ENCODE results near the gene PTPRJ. TPM values are rescaled to one million over a fixed set of nuclear protein-coding genes. Genes with fewer than 3 reads are reported as not detected.

PTPRJ gene
- total RNA-seq, 1 donor from 2014 or later, result 22.9 TPM

GRCh38 chr11:48063424-48063978, 83.1 kb downstream of the PTPRJ start:
- Histone ChIP-seq H3K36me3 (ENCODE audit: insufficient read depth, low read length) (no peaks in the 10 kb centered on the region), H3K79me2 (ENCODE audit: insufficient read depth, low read length) (peaks cover 44% of the 10 kb centered on the region), H3K4me3 (ENCODE audit: insufficient read depth, low read depth, low read length) (peak overlapping the region; percentile 35), H3K27me3 (ENCODE audit: insufficient read depth, low read length) (no peaks in the 10 kb centered on the region), H3K9me3 (ENCODE audit: insufficient read depth, low read depth, low read length) (no peaks in the 10 kb centered on the region), H3K4me1 (ENCODE audit: insufficient read depth, low read length) (peaks cover 42% of the 10 kb centered on the region), H3K4me2 (ENCODE audit: low read length) (peak overlapping the region; percentile 84), H3K27ac (ENCODE audit: low read depth, low read length) (peak overlapping the region; percentile 97), H4K20me1 (ENCODE audit: insufficient read depth, low read length) (no peaks in the 10 kb centered on the region), H3K9ac (ENCODE audit: low read length) (peak overlapping the region; percentile 89), H2AFZ (ENCODE audit: low read depth, low read length) (no peak overlapping the region)
- peak overlapping the region; percentile 91 for H3K27ac Mint-ChIP-seq (ENCODE audit: unreplicated experiment)
- no peak for TF ChIP-seq EZH2 (IDR thresholded peaks at IDR 0.05; ENCODE audit: insufficient read depth, low read length)
- TF ChIP-seq, protein P1, sequence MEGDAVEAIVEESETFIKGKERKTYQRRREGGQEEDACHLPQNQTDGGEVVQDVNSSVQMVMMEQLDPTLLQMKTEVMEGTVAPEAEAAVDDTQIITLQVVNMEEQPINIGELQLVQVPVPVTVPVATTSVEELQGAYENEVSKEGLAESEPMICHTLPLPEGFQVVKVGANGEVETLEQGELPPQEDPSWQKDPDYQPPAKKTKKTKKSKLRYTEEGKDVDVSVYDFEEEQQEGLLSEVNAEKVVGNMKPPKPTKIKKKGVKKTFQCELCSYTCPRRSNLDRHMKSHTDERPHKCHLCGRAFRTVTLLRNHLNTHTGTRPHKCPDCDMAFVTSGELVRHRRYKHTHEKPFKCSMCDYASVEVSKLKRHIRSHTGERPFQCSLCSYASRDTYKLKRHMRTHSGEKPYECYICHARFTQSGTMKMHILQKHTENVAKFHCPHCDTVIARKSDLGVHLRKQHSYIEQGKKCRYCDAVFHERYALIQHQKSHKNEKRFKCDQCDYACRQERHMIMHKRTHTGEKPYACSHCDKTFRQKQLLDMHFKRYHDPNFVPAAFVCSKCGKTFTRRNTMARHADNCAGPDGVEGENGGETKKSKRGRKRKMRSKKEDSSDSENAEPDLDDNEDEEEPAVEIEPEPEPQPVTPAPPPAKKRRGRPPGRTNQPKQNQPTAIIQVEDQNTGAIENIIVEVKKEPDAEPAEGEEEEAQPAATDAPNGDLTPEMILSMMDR (IDR thresholded peaks at IDR 0.05; ENCODE audit: insufficient read depth, low read depth, low read length), result no peak
- DNase-seq (ENCODE audit: low read depth), result peak; percentile 98
- FAIRE-seq, result peak; percentile 74
- no peaks in the 10 kb centered on the region for H3K9me3 Mint-ChIP-seq (ENCODE audit: unreplicated experiment)
- peak overlapping the region; percentile 35 for H3K4me3 Mint-ChIP-seq (ENCODE audit: unreplicated experiment)
- H3K27me3 Mint-ChIP-seq (ENCODE audit: low read depth, unreplicated experiment), result no peaks in the 10 kb centered on the region
- H3K36me3 Mint-ChIP-seq (ENCODE audit: low read depth, unreplicated experiment), result peaks cover under 1% of the 10 kb centered on the region
- peaks cover 28% of the 10 kb centered on the region for H3K4me1 Mint-ChIP-seq (ENCODE audit: low read depth, unreplicated experiment)

DNA sequence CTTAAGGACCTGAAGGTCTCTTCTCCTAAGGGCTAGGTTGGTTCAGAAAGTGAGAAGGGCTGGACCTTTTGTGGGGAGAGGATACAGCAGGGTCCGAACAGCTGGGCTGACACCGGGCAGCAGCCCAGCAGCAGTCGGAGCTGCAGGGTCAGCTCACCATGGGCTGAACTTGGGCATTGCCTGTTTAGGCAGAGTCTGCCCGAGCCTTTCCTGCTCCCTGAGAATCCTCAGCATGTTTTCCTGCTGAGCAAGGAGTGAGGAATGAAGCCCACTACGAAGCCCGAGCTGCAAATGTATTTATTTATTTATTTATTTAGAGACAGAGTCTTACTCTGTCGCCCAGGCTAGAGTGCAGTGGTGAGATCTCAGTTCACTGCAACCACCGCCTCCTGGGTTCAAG, 83.9 kb downstream of the PTPRJ start:
- Histone ChIP-seq H3K4me3 (ENCODE audit: insufficient read depth, low read depth, low read length) (peak overlapping the region; percentile 35), H3K4me2 (ENCODE audit: low read length) (peak overlapping the region; percentile 84), H4K20me1 (ENCODE audit: insufficient read depth, low read length) (no peaks in the 10 kb centered on the region), H3K9me3 (ENCODE audit: insufficient read depth, low read depth, low read length) (no peaks in the 10 kb centered on the region), H3K27ac (ENCODE audit: low read depth, low read length) (peak overlapping the region; percentile 97), H2AFZ (ENCODE audit: low read depth, low read length) (no peak overlapping the region), H3K4me1 (ENCODE audit: insufficient read depth, low read length) (peaks cover 42% of the 10 kb centered on the region), H3K9ac (ENCODE audit: low read length) (peak overlapping the region; percentile 89), H3K79me2 (ENCODE audit: insufficient read depth, low read length) (peaks cover 43% of the 10 kb centered on the region), H3K27me3 (ENCODE audit: insufficient read depth, low read length) (no peaks in the 10 kb centered on the region), H3K36me3 (ENCODE audit: insufficient read depth, low read length) (no peaks in the 10 kb centered on the region)
- FAIRE-seq (no peak), DNase-seq (ENCODE audit: low read depth) (peak; percentile 82)
- Mint-ChIP-seq H3K27ac (ENCODE audit: unreplicated experiment) (peak overlapping the region; percentile 91), H3K4me3 (ENCODE audit: unreplicated experiment) (no peak overlapping the region), H3K9me3 (ENCODE audit: unreplicated experiment) (no peaks in the 10 kb centered on the region), H3K4me1 (ENCODE audit: low read depth, unreplicated experiment) (peaks cover 28% of the 10 kb centered on the region), H3K36me3 (ENCODE audit: low read depth, unreplicated experiment) (no peaks in the 10 kb centered on the region), H3K27me3 (ENCODE audit: low read depth, unreplicated experiment) (no peaks in the 10 kb centered on the region)
- no peak for TF ChIP-seq EZH2 (IDR thresholded peaks at IDR 0.05; ENCODE audit: insufficient read depth, low read length)
- TF ChIP-seq, protein P1 (IDR thresholded peaks at IDR 0.05; ENCODE audit: insufficient read depth, low read depth, low read length), result no peak

Measured in astrocyte (in vitro differentiated cells and primary cell).